ENCODE measurements around the gene FAM170B. TPM values are rescaled to one million over a fixed set of nuclear protein-coding genes. Genes with fewer than 3 reads are reported as not detected.
A peak's percentile ranks its signal among the peaks of the same experiment; 100 is the strongest.

Gene FAM170B
- total and polyA plus RNA-seq, 9 of the 15 experiments (the other 6 are each of a cell fraction or from before 2014, with no cell fraction given): 0.11 to 0.21 TPM; not detected in 7

GRCh38 chr10:49165821-49166483, 32.1 kb upstream of the FAM170B start (continued):
- TF ChIP-seq ZNF592 (IDR thresholded peaks at IDR 0.05): peak; percentile 96
- TF ChIP-seq ZHX1 (conservative IDR thresholded peaks at IDR 0.05; ENCODE audit: low read length): no peak
- TF ChIP-seq ZNF449 (CRISPR knock-in tag; IDR thresholded peaks at IDR 0.05): peak; percentile 33; the same call in 1 of the 2 replicates
- TF ChIP-seq ZBTB17 (CRISPR knock-in tag; IDR thresholded peaks at IDR 0.05): 0 out of 2 replicates have a peak, but pooled peaks have one; percentile 42
- TF ChIP-seq RAD21 (CRISPR knock-in tag; conservative IDR thresholded peaks at IDR 0.05 in 1 of 2, IDR thresholded peaks at IDR 0.05 in 1 of 2): peak; percentile 20 to 25; a peak in 2 of 4 replicates
- no peak for TF ChIP-seq MITF (IDR thresholded peaks at IDR 0.05)
- peak; percentile 42; the same call in 1 of the 2 replicates for TF ChIP-seq EHMT2 (IDR thresholded peaks at IDR 0.05)
- TF ChIP-seq THAP7 (CRISPR knock-in tag; IDR thresholded peaks at IDR 0.05): peak; percentile 9; the same call in 1 of the 2 replicates
- TF ChIP-seq ZNF280B (CRISPR knock-in tag; IDR thresholded peaks at IDR 0.05): no peak

Measured in K562 (cell line).